Epidermal melanocyte (primary cell): ENCODE results near the gene GOLGB1.
"Not testable (repeated sequence)": the region's sequence is repeated elsewhere in the genome, so short reads cannot be mapped to it uniquely, and the experiment has no call there.

ENCODE experiments used
- DNase-seq: peaks from one replicate; pipeline ENCODE4 v3.0.0; 2011; ENCODE audit warnings: low spot score; ENCODE audit not compliant: insufficient read length

Gene GOLGB1

GRCh38 chr3:121688747-121689146 lies 60.8 kb downstream of the GOLGB1 start:
- not testable (repeated sequence) for DNase-seq

GRCh38 chr3:121681792-121682191 lies 67.7 kb downstream of the GOLGB1 start:
- no peak for DNase-seq

DNA sequence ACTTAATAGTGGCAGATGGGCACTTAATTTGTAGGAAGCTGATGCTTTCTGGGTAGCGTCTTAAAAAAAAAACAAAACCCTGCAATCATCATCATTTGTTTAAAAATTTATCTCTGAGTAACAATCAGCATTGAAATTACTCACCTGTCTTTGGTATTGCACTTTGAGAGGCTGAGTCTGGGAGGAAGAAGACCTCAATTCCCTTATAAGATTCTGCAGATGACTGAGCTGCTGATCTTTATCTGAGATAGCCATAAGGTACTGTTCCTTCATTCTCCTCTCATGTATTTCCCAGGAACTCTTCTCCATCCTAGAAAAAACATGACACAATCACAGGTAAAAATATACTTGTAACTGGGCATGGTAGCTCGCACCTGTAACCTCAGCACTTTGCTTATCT lies 72.4 kb downstream of the GOLGB1 start:
- no peak for DNase-seq

DNA sequence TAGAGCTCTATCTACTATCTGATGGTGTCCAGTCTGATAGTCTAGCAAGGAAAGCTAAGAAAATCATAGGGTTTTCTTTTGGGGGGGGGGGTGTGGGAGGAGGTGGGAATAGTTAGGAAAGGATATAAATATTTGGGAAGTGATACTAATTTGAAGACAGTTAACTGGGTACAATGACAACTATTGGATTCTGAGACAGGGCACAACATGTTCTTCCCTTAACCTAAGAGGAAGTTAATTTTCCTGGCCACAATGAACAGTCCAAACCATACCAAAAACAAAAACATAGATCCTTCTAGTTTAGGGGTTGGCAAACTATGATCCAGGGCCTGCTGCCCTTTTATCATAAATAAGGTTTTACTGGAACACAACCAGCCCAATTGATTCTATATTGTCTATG lies 78.9 kb downstream of the GOLGB1 start:
- DNase-seq: no peak

- no peak for DNase-seq
Measured at GRCh38 chr3:121667333-121667732, 82.2 kb downstream of the GOLGB1 start.

- no peak for DNase-seq
Measured at GRCh38 chr3:121665488-121665887, 84.1 kb downstream of the GOLGB1 start.

DNA sequence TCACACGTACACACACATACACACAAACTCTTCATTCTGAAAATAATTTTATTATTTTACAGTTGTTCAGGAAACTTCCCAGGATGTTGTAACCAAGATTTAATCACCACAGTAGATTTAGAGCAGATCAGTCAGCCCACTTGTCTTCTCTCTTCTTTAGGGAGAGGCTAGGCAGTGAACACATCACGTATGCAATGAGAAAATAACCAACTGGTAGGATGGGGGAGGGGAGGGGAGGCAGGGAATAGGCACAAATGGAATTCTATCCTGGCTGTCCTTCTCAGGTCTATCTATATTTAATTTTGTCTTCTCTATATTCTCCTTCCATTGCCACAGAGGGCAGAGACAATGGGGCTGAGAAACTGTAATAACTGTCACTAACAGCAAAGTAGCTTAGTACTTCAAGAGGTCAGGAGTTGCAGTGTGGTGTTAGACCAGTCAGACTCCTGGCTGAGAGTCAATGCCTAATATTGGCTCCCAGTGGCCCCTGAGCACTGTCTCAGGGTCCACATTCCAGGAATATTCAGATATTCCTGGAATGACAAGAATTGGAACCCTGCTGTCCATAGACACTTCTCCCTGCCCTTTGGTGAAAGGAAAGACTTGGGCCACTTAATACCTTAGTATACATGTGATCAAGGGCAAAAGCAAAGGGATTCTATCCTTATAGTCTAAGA lies 86.2 kb downstream of the GOLGB1 start:
- no peak for DNase-seq

DNA sequence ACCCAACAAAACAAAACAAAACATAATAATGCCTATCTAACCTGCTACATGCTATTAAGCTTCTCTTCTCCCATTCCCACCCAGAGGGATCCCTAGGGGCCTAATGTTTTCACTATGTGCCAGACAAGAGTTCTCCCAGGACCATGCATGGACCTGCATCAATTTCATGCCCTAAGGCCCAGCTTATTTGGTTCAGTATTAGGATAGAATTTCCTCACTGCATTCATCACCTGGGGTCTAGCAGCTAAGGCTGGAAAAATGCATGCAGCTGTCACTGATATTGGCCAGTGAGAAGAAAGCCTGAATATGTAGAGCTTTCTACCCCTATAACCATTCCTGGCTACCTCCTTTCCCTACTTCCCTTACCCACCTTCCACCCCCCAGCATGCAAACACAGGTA lies 86.8 kb downstream of the GOLGB1 start:
- DNase-seq: no peak

DNA sequence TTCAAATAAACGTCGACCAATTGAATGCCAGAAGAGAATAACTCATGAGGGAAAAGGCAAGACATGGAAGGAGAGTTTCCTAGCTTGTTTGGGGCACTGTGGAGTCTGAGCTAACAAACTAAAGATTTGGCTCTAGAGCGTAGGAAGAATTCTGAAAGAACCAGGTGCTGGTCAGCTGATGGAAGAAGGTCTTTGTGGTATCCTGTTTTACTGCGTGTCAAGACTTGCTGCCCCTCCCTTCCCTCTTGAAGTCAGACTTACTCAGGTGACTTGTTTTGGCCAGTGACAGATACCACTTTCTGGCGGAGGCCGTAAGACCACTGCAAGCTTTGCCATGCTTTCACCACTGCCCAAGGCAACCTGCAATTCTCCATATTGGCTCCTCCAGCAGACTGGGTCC lies 88.2 kb downstream of the GOLGB1 start:
- no peak for DNase-seq

- no peak for DNase-seq
Measured at GRCh38 chr3:121660356-121661171, 89.0 kb downstream of the GOLGB1 start, which contains the start of gene HCLS1. Gene HCLS1 (minus strand): TSS chr3:121660903. CDS start chr3:121658347, 2,556 bp downstream.

DNA sequence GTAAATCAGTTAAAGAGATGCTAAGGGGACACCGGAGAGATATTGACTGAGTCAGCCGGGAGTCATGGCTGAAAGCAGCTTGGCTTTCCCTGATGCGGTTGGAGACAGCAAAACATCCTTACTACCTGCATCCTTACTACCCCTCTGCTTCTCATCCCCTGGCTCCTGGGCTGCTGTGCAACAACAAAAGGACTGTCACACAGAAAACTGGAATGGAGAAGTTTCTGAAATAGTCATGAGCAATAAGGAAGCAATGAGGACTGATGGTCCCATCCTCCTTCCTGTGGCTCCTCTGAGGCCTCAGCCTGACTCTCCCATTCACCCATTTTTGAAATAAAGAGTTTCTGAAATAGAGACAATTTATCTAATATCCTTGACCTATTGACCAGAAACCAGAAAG lies 90.0 kb downstream of the GOLGB1 start:
- DNase-seq: no peak

DNA sequence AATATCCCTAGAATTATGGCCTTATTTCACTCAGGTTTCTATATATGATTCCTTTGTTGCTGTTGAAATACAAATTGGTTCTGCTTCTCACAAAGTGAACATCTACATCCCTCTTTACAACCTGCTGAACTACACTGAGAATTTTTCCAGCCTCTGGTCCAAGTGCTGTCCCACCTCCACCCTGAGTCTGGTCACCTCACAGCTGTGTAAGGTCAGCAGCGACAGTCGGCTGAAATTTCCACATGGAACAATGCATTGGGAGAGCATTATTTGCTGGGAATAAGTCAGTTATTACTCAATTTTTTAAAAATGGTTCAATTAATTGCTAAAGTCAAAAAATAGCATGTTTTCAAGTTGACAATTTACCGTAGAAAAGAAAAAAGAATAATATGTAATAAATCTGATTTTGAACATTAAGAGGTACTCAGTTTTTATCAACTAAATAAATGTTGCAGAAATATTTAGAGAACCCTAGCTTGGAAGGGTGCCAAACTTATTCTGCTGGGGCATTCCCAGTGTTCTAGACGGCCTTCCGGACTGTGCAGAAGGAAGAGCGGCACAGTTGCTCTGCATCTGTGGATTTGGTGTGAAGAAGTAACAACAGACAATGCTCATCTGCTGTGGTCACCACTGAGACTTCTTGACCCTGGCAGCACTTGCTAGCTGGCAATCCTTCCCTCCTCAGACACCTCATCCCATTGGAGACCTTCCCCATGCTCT lies 90.7 kb downstream of the GOLGB1 start:
- DNase-seq: no peak

DNA sequence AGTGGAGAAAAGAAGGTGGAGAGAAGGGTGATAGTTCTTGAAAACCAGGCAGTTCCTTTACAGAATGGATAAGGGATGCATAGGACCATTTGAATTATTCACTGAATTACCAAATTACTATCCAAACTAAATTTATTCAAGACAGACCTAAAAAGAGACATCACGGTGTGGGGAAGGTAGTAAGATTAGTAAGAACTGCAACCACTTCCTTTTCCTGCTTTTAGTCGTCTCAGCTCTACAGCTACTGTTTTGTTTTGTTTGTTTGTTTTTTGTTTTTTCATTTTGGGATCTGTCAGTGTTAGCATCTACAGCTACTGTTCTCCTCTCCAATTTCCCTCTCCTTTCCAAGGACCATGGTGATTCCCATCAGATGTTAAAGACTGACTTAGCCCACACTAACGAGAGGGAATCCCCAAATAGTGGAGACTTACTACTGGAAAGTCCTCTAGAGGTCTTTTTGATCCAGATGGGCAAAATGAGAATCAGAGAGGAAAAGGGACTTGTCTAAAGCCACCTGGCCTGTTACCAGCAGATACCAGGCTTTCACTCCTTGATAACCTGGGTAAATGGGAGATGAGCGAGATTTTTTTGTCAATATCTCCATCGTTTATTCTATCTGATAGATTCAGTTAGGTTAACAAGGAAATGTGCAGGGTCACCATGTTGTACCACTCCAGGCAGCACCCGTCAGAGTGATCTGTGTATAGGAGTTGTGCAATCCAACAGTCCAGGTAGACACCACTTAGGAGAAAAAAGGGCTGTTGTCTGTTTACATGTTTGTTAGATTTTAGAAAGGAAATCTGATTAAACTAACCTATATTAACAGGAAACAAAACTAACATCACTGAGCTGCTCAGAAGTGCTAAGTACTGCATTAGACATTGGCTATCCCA lies 94.8 kb downstream of the GOLGB1 start:
- DNase-seq: no peak

DNA sequence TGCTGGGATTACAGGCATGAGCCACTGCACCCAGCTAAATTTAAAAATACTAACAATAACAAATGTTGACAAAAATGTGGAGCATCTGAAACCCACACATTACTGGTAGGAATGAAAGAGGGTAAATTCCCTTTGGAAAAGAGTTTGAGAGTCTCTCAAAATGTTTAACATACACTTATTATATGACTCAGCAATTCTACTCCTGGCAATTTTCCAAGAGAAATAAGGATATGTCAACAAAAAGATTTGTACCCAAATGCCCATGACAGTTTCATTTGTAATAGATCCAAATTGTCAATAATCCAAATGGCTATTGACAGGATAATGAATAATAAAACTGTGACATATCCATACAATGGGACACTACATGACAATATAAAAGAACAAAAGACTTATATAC lies 97.9 kb downstream of the GOLGB1 start:
- no peak for DNase-seq

- no peak for DNase-seq
Measured at GRCh38 chr3:121649645-121650044, 99.9 kb downstream of the GOLGB1 start.

- DNase-seq: no peak
Measured at GRCh38 chr3:121648219-121648958, 101.2 kb downstream of the GOLGB1 start.

DNA sequence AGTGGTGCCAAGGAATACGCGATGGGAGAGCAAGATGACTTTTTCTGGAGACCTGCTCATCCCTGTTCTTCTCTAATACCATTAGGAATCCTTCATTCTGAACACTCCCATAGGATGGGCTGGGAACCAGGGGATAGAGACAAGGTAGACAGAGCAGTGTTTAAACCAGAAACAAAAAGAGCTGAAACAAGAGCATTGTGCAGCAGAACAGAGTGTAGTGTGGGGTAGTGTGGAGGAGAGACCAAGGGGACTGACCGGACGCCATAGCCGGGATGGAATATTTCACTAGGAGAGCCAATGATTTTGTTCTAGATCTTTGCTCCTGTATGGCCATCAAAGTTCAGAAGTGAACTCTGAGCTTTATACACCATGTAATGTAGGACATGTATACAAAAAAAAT lies 104.5 kb downstream of the GOLGB1 start:
- DNase-seq: no peak

DNA sequence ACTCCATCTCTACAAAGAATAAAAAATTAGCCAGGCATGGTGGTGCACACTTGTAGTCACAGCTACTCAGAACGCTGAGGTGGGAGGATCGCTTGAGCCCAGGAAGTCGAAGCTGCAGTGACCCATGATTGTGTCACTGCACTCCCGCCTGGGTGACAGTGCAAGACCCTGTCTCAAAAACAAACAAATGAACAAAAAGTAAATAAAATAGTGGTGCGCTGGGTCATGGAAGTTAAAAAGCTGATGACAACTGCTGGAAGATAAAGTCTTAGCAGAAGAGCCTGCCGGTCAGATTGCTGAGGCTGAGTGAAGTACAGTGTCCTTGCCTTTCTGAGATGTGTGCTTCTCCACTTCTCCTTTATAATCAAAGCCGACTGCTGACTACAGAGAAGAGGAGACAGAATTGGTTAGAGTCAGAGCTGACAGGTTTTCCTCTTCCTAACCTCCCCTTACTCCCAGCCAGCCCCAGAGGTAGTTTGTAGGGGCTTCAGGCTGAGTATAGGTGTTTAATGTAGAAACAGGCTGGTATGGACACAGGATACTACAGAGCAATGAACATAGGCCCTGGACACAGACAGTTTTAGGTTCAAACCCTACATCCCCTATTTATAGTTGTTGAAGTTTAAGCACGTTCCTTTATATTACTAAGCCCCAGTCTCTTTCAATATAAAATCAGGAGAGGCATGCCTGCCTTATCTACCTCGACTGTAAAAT lies 106.8 kb downstream of the GOLGB1 start:
- DNase-seq: no peak

GRCh38 chr3:121641127-121641526 lies 108.4 kb downstream of the GOLGB1 start:
- DNase-seq: no peak

- DNase-seq: no peak
Measured at GRCh38 chr3:121637922-121638321, 111.6 kb downstream of the GOLGB1 start.
